IPS-18c (cell line): Measurements from ENCODE around the gene MEST.
A peak's percentile ranks its signal among the peaks of the same experiment; 100 is the strongest.

Experiments
- H3K4me3 ChIP-seq: 2 replicates; pipeline ENCODE4 v1.7.0; 2013; ENCODE audit warnings: low read depth, mild to moderate bottlenecking, low read length, moderate library complexity; ENCODE audit not compliant: insufficient read depth
- H3K9me3 ChIP-seq: one replicate; pipeline ENCODE4 v1.6.1; 2013; ENCODE audit warnings: mild to moderate bottlenecking, low read length, moderate library complexity; ENCODE audit not compliant: control insufficient read depth, insufficient read depth

MEST gene

DNA sequence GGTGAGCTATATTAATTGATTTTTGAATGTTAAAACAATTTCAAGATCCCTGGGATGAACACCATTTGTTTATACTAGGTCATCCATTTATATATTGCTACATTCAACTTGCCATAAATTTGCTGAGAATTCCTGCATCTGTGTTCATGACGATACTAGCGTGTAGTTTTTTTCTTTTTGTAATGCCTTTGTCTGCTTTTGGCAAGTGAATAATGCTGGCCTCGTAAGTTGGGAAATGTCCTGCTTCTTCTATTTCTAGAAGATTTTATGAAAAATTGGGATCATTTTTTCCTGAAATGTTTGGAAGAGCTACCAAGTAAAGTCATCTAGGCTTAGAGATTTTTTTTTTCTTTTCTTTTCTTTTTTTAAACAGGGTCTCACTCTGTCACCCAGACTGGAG lies 12.9 kb upstream of the MEST start:
- H3K4me3 ChIP-seq, result no peak overlapping the region
- peaks cover 3% of the 10 kb centered on the region for H3K9me3 ChIP-seq

DNA sequence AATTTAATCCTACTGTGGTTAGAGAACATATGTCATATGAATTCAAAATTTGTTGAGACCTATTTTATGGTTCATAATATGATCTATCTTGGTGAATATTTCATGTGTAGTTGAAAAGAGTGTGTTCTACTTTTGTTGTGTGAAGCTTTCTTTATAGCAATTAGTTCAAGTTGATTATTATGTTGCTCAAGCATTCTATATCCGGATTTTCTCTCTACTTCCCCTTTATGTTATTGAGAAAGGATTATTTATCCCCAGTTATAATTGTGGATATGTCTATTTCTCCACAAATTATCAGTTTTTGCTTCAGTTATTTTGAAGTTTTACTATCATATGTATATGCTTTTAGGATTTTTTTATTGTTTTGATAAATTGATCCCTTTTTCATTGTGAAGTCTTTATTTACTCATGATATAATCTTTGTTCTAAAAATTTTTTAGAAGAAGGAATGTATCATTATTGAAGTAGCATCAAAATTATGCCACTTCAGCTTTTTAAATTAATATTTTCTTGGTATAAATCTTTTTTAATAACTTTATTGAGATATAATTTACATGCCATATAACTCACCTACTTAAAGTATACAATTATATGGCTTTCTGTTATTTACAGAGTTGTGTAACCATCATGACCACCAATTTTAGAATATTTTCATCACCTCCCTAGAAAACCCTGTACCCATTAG lies 12.0 kb upstream of the MEST start:
- Histone ChIP-seq H3K9me3 (peaks cover 3% of the 10 kb centered on the region), H3K4me3 (no peak overlapping the region)

DNA sequence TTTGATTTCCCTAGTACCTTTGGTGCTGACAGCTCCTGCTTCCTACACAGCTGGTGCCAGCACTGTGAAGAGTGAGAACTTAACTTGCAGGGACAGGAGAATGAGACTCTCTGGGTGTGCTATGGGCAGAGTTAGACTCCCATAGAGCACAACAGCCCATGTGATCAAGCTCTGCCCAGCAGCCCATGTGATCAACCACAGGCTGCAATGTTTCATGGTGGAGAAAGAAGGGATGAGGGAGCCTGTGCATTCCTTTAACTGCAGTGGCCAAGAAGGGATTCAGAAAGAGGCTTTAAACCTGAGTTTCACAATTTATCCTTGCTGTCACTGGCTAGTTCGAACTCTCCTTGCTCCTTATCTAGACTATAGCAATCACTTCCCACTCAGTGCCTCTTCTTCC lies 10.0 kb upstream of the MEST start:
- peaks cover 2% of the 10 kb centered on the region for H3K9me3 ChIP-seq
- no peak overlapping the region for H3K4me3 ChIP-seq

DNA sequence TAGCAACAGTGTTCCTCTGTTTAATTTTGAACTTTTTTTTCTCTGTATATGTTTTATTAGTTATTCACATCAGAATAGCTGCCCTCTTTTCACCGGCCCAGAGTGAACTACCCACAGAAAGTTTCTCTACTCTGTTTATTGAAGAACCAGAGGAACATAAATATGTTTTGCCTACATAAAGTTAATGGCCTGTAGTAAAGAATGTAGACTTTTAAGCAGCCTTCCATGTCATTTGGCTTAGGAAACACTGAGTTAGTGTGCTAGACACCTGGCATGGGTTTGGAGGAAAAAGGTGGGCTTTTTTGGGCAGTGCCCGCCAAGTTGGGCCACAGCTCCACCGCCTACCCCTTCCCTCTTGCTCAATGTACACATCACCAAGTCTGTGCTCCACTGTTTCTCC lies 8.9 kb upstream of the MEST start:
- H3K4me3 ChIP-seq, result no peak overlapping the region
- H3K9me3 ChIP-seq, result peaks cover 2% of the 10 kb centered on the region

DNA sequence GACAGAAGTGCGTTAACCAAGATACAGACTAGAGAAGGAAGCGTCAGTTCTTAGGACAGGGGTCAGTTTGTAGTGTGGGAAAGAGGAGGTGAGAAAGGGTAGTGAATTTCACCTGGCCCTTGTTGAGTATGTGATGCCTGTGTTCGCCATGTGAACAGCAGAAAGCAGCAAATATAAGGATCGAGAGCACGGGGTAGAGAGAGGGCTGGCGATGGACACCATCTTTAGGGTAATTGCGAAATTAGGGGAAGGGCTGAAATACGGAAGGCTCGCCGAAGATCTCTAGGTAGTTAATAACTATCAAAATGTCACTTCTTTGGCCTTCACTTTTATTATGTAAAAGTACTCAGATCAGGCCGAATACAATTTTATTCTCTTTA lies 6.2 kb upstream of the MEST start:
- H3K4me3 ChIP-seq, result no peak overlapping the region

DNA sequence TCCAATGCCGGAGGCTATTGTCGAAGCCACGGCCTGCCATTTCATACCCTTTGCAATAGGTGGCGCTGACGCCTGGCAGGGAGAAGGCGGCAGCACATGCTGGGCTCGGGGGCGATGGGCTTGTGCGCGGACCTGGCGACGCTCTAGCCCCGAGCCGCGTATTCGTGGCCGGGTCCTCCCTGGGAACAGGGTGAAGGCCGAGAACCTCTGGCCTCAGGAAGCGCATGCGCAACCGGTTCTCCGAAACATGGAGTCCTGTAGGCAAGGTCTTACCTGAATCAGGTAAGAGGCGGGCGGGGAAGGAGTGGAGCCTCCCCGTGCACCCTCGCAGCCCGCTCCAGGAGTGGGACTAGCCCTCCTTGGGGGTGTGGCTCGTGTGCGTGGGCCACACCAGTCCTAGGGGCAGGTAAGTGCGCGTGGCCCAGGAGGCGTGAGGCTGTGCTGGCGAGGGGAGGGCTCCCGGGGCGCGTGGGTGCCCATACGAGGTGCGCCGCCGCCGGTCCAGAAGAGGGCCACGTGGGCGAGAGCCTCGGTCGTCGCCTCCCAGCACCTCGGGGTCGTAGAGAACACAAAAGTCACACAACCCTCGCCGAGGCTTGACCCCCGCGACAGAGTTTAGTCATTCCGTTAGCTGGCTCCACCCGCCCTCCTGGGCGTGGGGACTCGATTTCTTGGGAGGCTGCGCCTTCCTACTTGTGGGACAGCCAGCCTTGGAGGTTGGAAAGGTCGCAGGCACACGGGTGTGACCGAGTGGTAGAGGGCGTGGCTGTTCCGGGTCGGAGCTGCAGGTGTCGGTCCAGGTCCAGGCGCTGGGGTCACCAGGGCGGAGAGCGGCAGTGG lies 5.6 kb upstream of the MEST start:
- peaks cover 2% of the 10 kb centered on the region for H3K9me3 ChIP-seq
- H3K4me3 ChIP-seq, result peak overlapping the region; percentile 62

More for the DNA sequence above, 6.2 kb upstream of the MEST start:
- H3K9me3 ChIP-seq, result peaks cover 2% of the 10 kb centered on the region

DNA sequence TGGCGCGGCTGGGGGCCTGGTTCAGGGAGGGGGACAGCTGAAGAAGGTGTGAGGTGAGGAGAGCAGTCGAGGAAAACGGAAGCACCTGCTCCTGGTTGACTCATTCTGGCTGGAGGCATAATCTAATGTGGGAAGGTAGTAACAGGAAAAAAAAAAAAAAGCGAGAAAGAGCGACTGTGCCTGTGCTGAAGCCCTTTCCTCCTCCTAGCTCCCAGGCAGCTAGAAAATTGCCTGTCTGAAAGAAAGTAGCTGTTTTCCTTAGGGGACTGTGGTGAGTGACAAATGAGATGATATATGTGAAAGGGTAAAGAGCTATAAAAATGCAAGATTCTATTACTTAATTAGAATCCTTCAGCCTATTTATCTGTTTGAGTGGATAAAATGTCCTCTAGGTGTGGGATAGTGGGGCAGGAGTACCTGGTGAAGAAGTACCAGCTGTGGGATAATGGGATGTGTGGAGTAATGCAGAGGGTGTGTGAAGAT lies 4.9 kb upstream of the MEST start:
- H3K4me3 ChIP-seq, result peak overlapping the region; percentile 62
- peaks cover 2% of the 10 kb centered on the region for H3K9me3 ChIP-seq

DNA sequence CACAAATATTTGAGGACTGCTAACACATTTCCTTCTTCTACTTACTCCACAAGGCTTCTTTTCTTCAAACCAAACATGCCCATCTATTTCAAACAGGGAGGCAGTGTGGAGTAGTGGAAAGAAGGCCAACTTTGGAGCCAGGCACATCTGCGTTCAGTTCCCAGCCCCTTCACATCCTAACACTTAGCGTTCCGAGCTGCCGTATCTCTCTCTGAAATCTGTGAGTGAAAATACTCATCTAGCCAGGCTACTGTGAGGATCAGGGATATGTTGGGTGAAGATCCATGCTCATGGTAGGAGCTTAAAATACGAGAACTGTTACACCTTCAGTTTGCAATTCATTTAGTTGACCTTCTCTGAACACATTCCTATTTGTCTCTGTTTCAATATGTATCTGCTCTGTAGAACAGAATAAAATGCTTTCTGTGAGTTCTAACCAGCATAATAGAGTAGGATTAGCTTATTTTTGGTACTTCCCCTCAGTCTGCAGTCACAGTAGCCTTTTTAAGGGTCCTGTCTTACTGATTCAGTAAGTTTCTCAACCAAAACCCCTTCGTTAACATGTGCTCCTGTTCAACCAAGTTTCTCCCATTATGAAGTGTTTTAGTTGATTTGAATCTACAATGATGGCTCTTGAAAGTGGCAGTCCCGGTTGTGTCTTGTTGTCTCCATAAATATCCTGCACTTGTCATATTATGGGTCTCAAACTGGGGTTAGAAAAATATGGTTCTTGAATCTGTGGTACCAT lies 3.3 kb upstream of the MEST start:
- Histone ChIP-seq H3K9me3 (peaks cover 8% of the 10 kb centered on the region), H3K4me3 (no peak overlapping the region)

DNA sequence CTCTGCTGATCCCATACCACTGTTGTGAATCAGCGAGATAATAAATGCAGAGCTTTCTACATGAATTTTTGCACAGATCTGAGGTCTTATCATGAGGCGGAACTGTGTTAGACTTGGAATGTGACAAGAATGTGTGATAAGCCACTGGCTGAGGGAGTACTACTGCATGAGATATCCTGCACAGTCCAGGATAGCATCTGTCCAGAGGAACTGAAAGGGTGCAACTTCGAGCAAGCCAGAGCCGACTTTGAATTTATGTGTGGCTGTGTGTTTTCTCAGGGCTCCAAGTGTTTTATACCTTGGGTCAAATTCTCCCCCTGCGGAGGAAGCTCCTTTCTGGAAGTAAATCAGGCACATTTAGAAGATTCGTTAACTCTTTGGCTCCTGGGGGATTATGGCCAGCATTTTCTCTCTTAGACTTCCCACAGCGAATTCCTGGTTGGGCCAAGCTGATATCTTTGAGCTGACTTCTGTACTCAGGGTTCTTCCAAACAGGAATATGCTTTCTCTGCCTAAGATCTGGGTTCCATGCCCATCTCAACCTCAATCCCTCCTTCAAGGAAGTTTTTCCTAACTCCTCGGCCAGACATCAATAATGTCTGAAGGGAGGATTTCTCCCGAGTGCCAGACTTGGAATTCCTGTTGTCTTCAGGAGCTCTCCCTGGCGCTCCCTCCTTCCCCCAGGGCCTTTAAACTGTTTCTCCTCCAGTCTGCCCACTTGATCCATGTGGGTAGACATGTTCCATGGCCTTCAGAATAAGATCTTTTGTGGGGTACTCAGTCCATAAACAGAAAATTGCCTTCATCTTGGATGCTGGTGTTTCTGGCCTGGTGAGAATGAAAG lies 2.5 kb upstream of the MEST start:
- Histone ChIP-seq H3K9me3 (peaks cover 8% of the 10 kb centered on the region), H3K4me3 (no peak overlapping the region)

DNA sequence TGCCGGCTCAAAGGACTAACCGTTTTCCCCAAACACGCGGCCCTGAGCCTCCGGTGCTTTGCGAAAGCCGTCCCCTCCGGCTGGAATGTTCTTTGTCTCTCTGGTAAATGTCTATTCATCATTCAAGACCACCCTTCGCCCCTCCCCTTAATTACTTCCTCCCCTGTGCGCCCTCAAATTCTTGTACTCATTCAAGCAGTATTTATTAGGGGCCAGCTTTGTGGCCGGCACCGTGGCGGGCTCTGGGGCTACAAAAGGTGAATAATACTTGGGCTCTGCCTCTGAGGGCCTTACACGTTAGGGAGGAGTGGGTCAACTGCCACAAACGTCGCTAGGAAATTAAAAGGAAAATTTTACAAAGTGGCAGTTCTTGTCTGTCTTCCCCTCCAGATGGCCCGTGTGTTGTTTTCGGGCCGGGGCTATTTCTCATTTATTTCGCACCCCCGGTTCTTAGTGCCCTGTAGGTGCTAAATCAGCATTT lies 1.5 kb upstream of the MEST start:
- Histone ChIP-seq H3K4me3 (peak overlapping the region; percentile 43; the same call in 1 of the 2 replicates), H3K9me3 (peaks cover 8% of the 10 kb centered on the region)

DNA sequence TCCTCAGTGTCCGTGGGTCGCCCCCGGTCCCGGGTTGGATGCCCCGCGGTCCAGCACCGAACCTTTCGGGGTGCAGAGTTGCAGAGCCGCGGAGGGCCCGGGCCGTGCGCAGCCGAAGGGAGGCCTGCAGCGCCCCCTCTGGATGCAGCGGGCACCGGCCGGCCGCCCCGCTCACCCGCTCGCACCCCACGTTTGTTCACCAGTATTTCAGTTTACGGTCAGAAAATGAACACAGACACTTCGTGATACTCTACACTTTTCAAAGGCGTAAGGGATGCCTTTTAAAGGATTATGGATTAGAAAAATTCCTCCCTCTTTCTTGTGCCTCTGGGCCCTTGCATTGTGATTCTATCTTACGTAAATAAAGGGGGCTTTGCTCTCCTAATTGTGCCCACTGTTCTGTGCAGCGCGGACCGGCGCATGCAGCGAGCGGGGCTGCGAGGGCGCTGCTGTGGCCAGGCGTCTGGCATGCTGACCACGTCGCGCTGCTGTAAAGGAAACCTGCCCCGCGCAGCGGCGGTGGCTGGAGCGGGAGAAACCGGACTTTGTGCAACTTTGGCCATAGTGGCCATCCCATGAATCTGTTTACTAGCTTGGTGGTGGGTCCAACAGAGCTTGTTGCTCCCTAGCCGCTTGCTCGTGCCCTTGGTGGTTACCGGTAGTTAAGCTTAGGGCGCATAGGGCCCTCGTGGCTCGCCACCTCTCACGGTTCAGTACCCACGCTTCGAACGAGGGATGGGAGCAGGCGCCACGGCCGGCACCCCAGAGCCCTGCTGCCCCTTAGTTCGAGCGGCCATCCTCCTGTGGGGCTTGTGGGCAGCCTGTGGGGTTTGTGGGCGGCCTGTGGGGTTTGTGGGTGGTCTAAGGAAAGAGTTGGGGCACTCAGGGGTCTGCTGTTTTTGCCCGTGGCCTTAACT lies 739 bp upstream of the MEST start:
- peaks cover 6% of the 10 kb centered on the region for H3K9me3 ChIP-seq
- peak overlapping the region; percentile 50 for H3K4me3 ChIP-seq

DNA sequence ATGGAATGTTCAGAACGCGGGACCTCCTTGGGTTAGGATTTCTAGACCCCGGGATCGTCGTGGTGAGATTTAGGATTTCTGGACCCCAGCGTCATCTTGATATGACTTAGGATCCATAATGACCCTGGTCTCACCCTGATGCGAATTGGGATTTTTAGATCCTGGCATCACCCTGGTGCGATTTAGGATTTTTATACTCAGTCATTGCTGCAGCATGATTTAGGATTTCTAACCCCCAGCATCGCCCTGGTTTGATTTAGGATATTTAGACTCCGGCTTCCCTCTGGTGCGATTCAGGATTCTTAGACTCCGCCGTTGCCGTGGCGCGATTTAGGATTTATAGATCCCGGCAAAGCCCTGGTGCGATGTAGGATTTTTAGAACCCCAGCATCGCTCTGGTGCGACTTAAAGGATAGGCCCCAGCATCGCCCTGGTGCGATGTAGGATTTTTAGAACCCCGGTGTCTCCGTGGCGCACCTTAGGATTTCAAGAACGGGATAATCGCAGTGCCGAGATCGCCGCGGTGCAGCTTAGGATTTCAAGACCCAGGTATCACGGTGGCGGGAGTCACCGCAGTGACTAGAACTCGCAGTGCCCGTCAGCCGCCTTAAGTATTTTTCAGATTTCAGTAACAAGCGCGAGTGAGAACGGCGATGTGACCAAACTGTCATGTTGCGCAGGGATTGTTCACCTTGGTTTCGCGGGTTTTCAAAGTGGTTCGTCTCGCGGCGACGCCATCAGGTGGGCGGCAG lies 814 bp downstream of the MEST start:
- H3K4me3 ChIP-seq, result peak overlapping the region; percentile 50
- peaks cover 6% of the 10 kb centered on the region for H3K9me3 ChIP-seq

DNA sequence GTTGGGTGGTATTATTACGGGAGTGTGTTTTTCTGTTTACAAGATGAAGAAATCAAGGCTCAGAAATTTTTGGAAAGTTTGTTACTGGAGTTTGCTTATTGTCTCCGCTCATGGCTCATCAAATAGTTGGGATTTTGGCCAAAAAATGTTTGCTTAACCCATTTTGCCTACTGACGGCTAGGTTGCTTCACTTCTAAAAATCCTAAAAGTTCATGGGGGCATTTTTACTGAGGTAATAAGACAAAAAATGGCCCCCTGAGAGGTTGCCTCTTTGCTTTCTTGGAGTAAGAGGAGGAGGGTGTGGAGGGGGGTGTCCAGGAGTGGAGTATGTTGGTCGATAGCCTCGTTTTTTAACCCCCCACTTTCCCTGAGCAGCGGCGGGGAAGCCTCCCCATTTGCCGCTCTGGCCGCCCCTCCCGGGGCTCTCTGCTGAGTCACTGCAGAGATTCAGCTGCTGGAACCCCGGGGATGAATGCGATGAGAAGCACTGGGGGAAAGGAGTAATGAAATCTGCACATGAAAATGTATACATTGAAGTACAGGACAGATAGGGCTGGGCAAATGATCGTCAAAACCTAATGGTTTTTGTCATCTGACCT lies 1.5 kb downstream of the MEST start:
- Histone ChIP-seq H3K9me3 (peaks cover 6% of the 10 kb centered on the region), H3K4me3 (peak overlapping the region; percentile 50; the same call in 1 of the 2 replicates)

DNA sequence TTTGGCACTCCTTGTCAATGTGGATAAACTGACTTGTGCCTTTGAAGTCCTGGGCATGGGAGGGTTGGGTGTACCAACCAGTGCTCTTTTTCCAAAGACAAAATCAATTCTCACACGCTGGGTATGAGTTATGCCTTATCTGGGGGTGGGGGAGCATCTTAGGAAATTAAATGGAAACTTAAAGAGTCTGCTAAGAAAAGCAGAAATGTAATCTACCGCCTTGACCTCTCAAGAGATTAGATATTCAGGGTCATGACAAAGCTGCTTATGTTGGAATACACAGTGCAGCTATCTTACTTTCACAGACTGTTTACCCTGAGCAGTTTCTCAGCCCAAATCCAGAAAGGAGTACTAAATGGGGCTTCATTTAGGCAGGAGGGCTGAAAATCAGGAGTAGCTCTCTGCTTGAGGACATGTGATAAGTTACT lies 2.6 kb downstream of the MEST start:
- H3K9me3 ChIP-seq, result peaks cover 6% of the 10 kb centered on the region
- H3K4me3 ChIP-seq, result no peak overlapping the region

DNA sequence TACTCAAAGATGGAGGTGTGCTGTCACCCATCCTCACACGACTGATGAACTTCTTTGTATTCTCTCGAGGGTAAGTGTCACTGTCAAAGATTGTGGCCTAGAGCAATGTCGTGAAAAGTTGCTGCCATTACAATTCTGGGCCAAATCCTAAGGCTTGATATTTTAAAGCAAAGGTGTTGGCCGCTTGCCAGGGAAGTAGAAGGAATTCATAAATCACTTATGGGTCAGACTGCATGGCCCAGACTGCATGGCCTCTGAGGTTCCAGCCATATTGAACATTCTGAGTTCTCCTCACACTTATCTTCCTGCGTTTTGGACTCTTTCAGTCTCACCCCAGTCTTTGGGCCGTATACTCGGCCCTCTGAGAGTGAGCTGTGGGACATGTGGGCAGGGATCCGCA lies 8.6 kb downstream of the MEST start:
- H3K4me3 ChIP-seq, result no peak overlapping the region

More for the DNA sequence above, 8.6 kb downstream of the MEST start:
- H3K9me3 ChIP-seq, result no peaks in the 10 kb centered on the region
